Activated naive CD8-positive, alpha-beta T cell treated with anti-CD3 and anti-CD28 coated beads for 36 hours (primary cell): ENCODE results near the gene MVK. TPM values are rescaled to one million over a fixed set of nuclear protein-coding genes. Genes with fewer than 3 reads are reported as not detected.

Source experiments
- DNase-seq: peaks from one replicate; pipeline ENCODE4 v3.0.0; 2021
- H3K27ac Mint-ChIP-seq: one replicate; pipeline ENCODE4 v1.8.0; 2022; ENCODE audit warnings: mild to moderate bottlenecking, moderate library complexity, mixed read lengths
- H3K27me3 Mint-ChIP-seq: one replicate; pipeline ENCODE4 v1.8.0; 2022; ENCODE audit warnings: mild to moderate bottlenecking, mixed read lengths
- H3K36me3 Mint-ChIP-seq: one replicate; pipeline ENCODE4 v1.8.0; 2021; ENCODE audit warnings: mild to moderate bottlenecking, mixed read lengths
- H3K4me1 Mint-ChIP-seq: one replicate; pipeline ENCODE4 v1.8.0; 2021; ENCODE audit warnings: mixed read lengths
- H3K4me3 Mint-ChIP-seq: one replicate; pipeline ENCODE4 v1.8.0; 2022; ENCODE audit warnings: mild to moderate bottlenecking, moderate library complexity, mixed read lengths
- H3K9me3 Mint-ChIP-seq: one replicate; pipeline ENCODE4 v1.8.0; 2022; ENCODE audit warnings: mixed read lengths
- total RNA-seq, 2 experiments: library from RNA; stranded (reverse); gene quantifications; one replicate each; pipeline ENCODE4 v1.2.3, GENCODE V29; 2021

The MVK gene
- total RNA-seq, 2 experiments from 2014 or later: 17.9 to 20.5 TPM

DNA sequence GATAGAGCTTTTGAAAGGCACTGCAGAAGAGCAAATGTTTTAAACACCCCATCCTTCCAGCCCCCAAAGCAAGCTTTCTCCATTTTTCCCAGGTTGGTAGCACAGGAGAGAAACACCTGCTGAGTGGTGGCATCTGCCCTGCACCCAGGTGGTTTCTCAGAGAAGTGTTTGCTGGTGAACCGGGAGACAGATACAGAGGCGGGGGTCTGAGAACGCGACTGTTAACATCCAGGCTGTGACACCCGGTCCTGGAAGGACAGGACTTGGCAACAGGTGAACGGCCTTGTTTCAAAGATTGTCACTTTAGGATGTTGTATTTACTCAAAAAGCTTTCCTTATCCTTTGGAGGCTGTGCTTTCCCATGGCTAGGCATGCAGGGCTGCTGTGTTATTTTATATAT is 18.8 kb upstream of the MVK start:
- H3K27ac Mint-ChIP-seq: no peak overlapping the region
- no peaks in the 10 kb centered on the region for H3K36me3 Mint-ChIP-seq
- H3K4me3 Mint-ChIP-seq: no peak overlapping the region
- no peak for DNase-seq
- no peaks in the 10 kb centered on the region for H3K4me1 Mint-ChIP-seq
- no peaks in the 10 kb centered on the region for H3K27me3 Mint-ChIP-seq
- no peaks in the 10 kb centered on the region for H3K9me3 Mint-ChIP-seq

DNA sequence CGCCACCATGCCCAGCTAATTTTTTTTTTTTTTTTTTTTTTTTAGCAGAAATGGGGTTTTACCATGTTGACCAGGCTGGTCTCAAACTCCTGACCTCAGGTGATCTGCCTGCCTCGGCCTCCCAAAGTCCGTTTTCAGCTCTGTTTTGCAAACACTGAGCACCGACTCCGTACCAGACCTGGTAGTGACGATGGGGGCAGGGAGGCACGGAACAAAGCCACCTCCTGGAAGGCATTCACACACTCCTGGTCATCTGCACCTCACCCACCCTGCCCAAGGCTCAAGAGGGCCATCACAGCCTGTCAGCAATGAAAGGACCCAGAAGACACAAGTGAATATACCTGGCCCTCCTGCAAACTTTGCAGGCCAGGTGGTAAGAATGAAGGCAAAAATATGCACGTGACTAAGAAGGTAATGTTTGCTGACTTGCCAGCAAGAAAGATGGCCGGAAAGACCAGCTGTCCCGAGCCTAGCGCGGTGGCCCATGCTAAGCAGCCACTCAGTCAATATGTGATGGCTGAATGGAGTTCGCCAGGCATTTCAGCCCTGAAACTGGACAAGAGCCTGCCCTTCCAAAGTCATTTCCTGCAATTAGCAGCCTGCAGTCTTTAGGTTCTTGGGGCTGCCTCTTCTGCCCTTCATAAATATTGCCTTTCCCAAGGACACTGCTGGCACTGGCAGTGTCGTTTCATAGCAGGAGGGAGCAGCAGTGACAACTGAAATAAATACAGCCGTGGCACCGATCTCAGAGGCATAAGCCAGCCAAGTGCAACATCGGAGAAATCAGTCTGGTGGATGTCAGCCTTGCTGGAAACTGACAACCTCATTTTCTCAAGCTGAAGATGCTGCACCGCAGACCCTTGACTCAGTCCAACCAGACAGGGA is 17.9 kb upstream of the MVK start:
- Mint-ChIP-seq H3K4me3 (no peak overlapping the region), H3K27me3 (no peaks in the 10 kb centered on the region), H3K4me1 (no peaks in the 10 kb centered on the region), H3K27ac (no peak overlapping the region), H3K36me3 (no peaks in the 10 kb centered on the region), H3K9me3 (no peaks in the 10 kb centered on the region)
- no peak for DNase-seq

DNA sequence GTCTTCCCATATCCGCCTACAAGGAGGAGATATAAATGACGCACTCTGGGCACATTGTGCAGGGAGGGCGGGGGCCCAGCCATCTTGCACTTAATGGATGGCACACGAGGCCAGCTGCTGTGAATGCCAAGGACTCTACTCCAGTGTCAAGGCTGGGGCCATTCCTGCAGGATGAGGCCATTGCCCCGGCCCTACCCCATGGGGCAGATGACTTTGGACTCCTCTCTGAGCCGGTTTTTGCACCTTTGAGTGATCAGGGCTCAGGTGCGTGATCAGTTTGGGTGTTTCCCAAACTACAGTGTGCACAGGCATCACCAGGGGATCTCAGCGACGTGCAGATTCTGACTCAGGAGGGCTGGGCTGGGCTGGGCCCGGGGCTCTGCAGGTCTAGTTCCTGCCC is 16.4 kb upstream of the MVK start:
- Mint-ChIP-seq H3K27me3 (no peaks in the 10 kb centered on the region), H3K9me3 (peaks cover 4% of the 10 kb centered on the region), H3K27ac (no peak overlapping the region), H3K4me1 (no peaks in the 10 kb centered on the region), H3K36me3 (peaks cover 7% of the 10 kb centered on the region), H3K4me3 (no peak overlapping the region)
- DNase-seq: no peak

DNA sequence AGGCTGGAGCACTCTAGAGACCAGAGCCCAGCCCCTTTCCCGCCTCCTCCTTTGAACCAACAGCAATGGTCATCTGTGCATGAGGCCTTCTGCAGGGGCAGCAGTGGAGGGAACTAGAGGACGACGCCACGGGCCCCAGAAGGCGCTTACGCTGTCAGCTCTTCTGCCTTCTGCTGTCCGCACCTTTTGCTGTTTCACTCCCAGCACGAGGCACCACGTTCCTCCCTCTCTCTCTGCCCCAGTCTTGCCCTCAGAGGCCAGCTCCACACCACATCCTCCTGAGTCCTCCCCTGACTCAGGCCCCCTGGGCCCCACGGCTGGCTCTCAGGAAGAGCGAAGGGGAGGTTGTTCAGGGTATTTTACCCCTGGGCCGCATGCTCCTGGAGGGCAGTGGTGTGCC is 15.8 kb upstream of the MVK start:
- DNase-seq: no peak
- H3K4me3 Mint-ChIP-seq: no peak overlapping the region
- H3K9me3 Mint-ChIP-seq: peaks cover 7% of the 10 kb centered on the region
- H3K36me3 Mint-ChIP-seq: peaks cover 13% of the 10 kb centered on the region
- no peak overlapping the region for H3K27ac Mint-ChIP-seq
- no peaks in the 10 kb centered on the region for H3K27me3 Mint-ChIP-seq
- no peaks in the 10 kb centered on the region for H3K4me1 Mint-ChIP-seq

DNA sequence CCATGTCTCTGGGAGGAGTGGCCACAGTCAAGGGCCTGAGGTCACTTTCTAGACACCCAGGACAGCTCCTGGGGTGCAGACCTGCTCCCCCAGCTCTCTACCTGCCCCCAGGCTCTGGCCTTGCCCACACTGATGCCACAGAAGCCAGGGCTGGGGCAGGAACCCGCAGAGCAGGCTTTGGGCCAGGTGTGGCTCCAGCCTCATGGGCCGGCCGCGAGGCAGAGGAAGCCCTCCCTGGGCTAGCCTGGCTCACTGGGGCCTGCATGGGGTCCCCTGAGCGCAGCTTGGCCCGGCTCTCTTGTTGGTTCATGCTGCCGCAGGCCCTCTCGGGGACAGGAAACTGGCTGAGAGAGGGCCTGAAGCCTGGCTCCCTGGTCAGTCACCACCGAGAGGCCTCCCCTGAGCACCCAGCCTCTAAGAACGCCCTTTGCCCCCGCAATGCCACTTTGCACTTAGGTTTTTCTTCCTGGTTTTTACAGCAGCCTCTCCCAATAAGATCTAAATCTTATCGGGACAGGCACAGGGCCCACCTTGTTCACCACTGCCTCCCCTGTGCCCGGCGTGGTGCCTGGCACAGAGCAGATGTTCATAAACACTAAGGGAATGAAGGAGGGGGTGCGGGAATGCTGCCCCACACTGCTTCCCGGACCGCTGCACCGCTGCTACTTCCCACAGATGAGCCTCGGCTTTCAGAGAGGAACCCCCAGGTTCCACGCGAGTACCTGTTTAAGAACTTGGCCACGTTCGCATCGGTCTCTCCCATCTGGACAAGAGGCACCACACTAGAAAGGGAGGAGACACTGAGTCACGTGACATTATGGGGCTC is 15.0 kb upstream of the MVK start:
- no peak for DNase-seq
- no peak overlapping the region for H3K27ac Mint-ChIP-seq
- H3K9me3 Mint-ChIP-seq: peaks cover 7% of the 10 kb centered on the region
- no peaks in the 10 kb centered on the region for H3K4me1 Mint-ChIP-seq
- H3K4me3 Mint-ChIP-seq: no peak overlapping the region
- H3K27me3 Mint-ChIP-seq: no peaks in the 10 kb centered on the region
- peaks cover 17% of the 10 kb centered on the region for H3K36me3 Mint-ChIP-seq

DNA sequence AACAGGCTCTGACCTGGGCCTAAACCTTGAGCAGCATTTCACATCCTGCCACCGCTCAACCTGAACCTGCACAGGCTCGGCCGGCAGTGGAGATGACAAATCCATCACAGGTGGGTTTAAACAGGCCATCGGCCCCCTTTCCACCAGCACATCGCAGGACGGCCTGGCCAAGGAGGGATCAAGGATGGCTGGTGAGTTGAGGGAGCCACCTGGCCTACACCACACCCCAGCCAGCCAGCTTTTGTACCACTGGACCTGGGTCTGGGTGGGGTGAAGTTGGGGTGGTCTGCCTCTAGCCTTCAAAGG is 14.4 kb upstream of the MVK start:
- no peaks in the 10 kb centered on the region for H3K4me1 Mint-ChIP-seq
- H3K27ac Mint-ChIP-seq: no peak overlapping the region
- no peaks in the 10 kb centered on the region for H3K27me3 Mint-ChIP-seq
- H3K9me3 Mint-ChIP-seq: peaks cover 7% of the 10 kb centered on the region
- no peak overlapping the region for H3K4me3 Mint-ChIP-seq
- DNase-seq: no peak
- peaks cover 17% of the 10 kb centered on the region for H3K36me3 Mint-ChIP-seq

DNA sequence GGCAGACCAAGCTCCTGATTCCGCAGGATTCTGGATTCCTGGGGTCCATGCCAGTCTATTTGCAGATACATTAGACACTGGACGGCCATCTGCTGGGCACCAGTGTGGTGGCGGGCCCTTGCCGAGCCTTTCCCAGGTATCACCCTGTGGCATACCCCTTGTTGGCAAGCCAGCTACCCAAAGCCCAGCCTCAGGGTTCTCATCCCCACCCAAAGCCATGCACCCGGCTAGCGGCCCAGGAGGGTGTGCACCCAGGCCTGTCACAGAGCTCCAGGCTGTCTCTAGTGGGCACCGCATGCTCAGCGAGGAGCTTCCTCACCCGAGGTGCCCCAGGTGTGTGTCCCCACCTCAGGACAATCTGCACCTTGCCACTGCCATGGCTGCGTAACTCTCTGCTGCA is 14.0 kb upstream of the MVK start:
- H3K4me3 Mint-ChIP-seq: no peak overlapping the region
- no peaks in the 10 kb centered on the region for H3K27me3 Mint-ChIP-seq
- DNase-seq: no peak
- no peak overlapping the region for H3K27ac Mint-ChIP-seq
- no peaks in the 10 kb centered on the region for H3K4me1 Mint-ChIP-seq
- peaks cover 17% of the 10 kb centered on the region for H3K36me3 Mint-ChIP-seq
- H3K9me3 Mint-ChIP-seq: peaks cover 7% of the 10 kb centered on the region

DNA sequence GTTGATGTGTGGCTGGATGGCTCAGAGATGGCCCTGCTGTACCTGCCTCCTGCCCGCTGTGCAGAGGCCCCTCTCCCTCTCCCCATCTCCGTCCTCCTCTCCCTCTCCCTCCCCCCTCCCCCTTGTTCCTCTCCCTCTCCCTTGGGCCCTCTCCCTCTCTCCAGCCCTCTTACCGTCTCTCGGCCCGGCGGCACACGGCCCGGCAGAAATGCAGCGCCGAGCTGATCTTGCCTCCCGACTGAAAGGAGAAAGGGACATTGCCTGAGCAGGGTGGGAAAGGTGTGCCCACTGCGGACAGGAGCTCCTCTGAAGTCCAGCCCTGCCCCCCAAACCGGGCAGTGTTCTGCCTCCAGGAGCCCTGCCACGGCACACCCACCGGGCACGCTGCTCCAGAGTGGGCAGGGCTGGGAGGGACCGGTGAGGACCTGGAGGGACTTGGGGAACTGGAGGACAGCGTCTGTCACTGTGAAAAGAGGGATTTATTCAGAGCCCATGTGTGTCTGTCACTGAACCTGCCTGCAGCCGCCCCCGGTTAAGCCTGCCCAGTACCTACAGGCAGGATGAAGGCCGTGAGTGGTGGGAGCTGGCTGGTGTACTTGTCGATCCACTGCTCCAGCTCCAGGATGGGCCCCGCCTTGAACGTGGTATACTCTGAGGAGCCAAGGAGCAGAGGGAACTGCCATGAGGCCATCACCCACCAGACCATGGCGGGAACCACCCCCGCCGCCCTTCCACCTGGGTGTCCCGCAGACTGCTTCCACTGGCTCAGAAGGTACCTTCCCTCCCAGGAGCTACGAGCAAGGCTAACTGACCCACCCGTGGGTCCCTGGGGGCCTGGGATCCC is 12.5 kb upstream of the MVK start:
- H3K36me3 Mint-ChIP-seq: peaks cover 17% of the 10 kb centered on the region
- H3K27ac Mint-ChIP-seq: no peak overlapping the region
- DNase-seq: no peak
- H3K4me3 Mint-ChIP-seq: no peak overlapping the region
- H3K9me3 Mint-ChIP-seq: peaks cover 7% of the 10 kb centered on the region
- no peaks in the 10 kb centered on the region for H3K27me3 Mint-ChIP-seq
- no peaks in the 10 kb centered on the region for H3K4me1 Mint-ChIP-seq

DNA sequence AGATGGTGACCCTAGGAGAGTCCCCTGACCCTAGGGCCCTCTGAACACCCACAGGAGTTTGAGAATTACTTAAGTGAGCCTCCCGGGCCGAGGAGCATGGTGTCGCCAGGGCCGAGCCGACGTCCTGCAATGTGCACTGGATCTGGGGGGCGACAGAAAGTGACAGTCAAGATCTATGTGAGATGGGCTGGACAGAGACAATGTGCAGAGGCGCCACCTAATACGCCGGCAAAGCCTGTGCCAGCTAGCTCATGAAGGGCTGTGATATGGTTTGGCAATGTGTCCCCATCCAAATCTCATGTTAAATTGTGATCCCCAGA is 11.9 kb upstream of the MVK start:
- DNase-seq: no peak
- H3K36me3 Mint-ChIP-seq: peaks cover 17% of the 10 kb centered on the region
- no peaks in the 10 kb centered on the region for H3K27me3 Mint-ChIP-seq
- no peak overlapping the region for H3K4me3 Mint-ChIP-seq
- no peaks in the 10 kb centered on the region for H3K4me1 Mint-ChIP-seq
- H3K9me3 Mint-ChIP-seq: peaks cover 7% of the 10 kb centered on the region
- H3K27ac Mint-ChIP-seq: no peak overlapping the region

DNA sequence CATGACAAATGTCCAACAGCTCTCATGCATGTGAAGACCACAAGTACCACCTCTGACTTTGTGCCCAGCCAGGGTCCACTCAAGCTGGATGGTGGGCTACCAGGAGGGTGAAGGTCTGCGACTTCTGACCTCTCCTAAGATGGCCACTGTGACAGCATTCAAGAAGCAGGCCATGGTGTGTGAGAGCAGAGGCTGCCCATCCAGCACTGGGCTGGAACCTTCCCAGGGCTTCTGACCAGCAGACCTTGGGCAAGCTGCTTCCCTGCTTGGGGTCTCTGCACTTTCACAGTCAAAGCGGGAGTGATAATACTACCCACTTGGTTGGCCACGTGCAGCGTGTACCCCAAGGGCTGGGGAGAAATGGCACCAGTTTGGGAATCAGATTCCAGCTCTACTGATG is 10.7 kb upstream of the MVK start:
- DNase-seq: no peak
- no peak overlapping the region for H3K4me3 Mint-ChIP-seq
- H3K27me3 Mint-ChIP-seq: no peaks in the 10 kb centered on the region
- H3K27ac Mint-ChIP-seq: no peak overlapping the region
- H3K9me3 Mint-ChIP-seq: peaks cover 7% of the 10 kb centered on the region
- peaks cover 17% of the 10 kb centered on the region for H3K36me3 Mint-ChIP-seq
- no peaks in the 10 kb centered on the region for H3K4me1 Mint-ChIP-seq

DNA sequence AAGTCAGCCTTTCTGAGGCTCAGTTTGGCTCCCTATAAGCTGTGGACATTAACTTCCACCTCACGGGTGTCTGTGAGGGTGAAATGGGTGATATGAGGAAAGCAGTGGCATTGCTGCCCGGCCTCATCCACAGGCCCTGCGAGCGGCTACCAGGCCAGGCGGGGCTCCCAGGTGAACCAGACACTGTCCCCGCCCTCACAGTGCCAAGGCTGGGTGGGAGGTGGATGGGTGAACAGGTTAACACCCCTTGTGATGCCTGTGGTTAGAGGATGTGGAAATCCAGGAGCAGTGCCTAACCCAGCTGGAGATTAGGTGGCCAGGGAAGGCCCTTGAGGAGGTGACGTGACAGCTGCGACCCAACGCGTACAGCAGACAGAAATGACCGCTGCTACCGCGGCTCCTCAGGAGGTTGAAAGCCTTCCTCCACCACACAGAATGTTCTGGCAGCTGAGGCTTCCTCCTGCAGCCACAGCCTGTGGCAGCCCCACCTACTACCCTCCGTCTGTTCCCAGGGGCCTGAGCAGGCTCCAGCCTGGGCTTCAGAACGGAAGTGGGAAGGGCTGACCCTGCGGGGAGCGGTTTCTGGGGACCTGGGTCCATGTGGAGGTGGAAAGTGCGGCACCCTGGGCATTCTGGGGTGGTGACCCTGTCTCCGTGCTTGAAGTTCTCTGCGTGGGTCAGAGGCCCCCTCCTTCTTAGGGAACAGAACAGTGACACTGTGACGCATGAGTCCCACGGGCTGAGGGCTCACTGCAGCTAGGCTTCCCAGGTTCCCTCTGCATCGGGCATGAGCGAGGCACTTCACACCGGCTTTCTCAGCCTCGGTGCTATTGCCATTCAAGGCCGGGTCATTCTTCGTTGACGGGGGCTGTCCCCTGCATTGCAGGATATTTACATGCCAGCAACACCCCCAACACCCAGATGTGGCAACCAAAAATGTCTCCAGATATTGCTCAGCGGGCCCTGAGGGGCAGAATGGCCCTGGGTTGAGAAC is 10.0 kb upstream of the MVK start:
- Mint-ChIP-seq H3K36me3 (peaks cover 17% of the 10 kb centered on the region), H3K9me3 (peaks cover 7% of the 10 kb centered on the region), H3K27me3 (no peaks in the 10 kb centered on the region), H3K4me1 (no peaks in the 10 kb centered on the region), H3K27ac (no peak overlapping the region), H3K4me3 (no peak overlapping the region)
- no peak for DNase-seq

DNA sequence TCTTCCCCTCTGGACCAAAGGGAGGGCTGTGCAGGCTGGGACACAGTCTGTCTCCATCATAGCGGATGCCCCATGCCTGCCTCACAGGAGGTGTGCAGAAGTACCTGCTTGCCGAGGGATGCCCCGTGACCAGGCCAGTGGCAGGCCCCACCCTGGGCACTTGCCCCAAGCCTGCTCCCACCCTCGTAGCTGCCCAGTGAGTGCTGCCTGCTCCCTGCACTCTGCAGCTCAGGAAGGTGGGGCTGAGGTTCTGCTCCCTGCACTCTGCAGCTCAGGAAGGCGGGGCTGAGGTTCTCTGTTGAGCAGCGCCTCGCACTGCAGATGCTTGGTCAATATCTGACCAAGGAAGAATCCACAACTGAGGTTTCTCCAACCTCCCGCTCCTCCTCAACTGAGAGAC is 7.2 kb upstream of the MVK start:
- H3K4me3 Mint-ChIP-seq: no peak overlapping the region
- peaks cover 7% of the 10 kb centered on the region for H3K9me3 Mint-ChIP-seq
- no peak overlapping the region for H3K27ac Mint-ChIP-seq
- H3K27me3 Mint-ChIP-seq: no peaks in the 10 kb centered on the region
- DNase-seq: no peak
- H3K4me1 Mint-ChIP-seq: peaks cover 6% of the 10 kb centered on the region
- peaks cover 17% of the 10 kb centered on the region for H3K36me3 Mint-ChIP-seq

DNA sequence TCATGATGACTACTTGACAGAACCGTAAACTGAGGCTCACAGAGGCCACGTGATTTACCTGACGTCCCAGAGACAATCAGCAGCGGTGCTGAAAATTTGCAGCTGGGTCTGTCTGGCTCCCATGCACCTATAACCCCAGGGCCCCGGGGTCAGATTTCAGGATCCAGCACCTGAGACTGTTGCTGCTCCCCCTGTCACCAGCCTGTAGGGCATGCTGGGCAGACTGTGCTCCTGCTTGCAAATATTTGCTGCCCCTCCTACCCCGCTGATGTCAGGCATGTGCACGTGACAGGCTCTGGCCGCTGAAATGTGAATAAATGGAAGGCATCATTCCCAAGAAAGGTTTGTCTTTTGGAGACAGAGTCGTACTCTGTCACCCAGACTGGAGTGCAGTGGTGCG is 6.3 kb upstream of the MVK start:
- Mint-ChIP-seq H3K4me1 (peaks cover 10% of the 10 kb centered on the region), H3K27ac (no peak overlapping the region), H3K27me3 (no peaks in the 10 kb centered on the region), H3K36me3 (peaks cover 12% of the 10 kb centered on the region), H3K4me3 (no peak overlapping the region), H3K9me3 (peaks cover 2% of the 10 kb centered on the region)
- no peak for DNase-seq

DNA sequence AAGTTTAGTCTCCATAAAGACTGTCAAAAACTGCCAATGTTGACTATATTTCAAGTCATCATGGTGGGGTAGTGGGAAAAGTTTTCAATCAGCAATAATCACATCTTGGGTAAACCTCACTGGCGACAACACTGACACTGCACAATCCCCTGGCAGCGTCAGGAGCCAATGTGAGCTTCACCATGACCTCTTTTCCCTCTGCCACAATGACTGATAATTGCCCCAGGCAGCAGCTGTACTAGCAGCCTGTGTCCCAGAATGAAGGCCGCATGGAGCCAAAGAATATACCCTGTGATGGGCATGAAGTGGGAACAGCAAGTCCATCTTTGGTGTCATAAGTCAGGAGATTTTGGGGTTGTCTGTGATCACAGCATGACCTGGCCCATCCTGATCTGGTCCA is 5.6 kb upstream of the MVK start:
- peaks cover 17% of the 10 kb centered on the region for H3K4me1 Mint-ChIP-seq
- no peak for DNase-seq
- no peaks in the 10 kb centered on the region for H3K9me3 Mint-ChIP-seq
- no peak overlapping the region for H3K4me3 Mint-ChIP-seq
- H3K27me3 Mint-ChIP-seq: no peaks in the 10 kb centered on the region
- no peak overlapping the region for H3K27ac Mint-ChIP-seq
- peaks cover 12% of the 10 kb centered on the region for H3K36me3 Mint-ChIP-seq
